Measurements from ENCODE around the gene MIA3. TPM values are rescaled to one million over a fixed set of nuclear protein-coding genes. Genes with fewer than 3 reads are reported as not detected.

The MIA3 gene
- total and polyA plus RNA-seq, 2 donors from 2014 or later = 19.1 to 51.5 TPM

GRCh38 chr1:222653178-222653827, 35.4 kb downstream of the MIA3 start:
- FAIRE-seq (no peak), DNase-seq (no peak)
- H3K9ac ChIP-seq (ENCODE audit: low read length in 3 of 3) = no peak overlapping the region
- H3K27me3 ChIP-seq (ENCODE audit: control insufficient read depth, insufficient read depth, low read length) = no peaks in the 10 kb centered on the region
- TF ChIP-seq, protein P1, sequence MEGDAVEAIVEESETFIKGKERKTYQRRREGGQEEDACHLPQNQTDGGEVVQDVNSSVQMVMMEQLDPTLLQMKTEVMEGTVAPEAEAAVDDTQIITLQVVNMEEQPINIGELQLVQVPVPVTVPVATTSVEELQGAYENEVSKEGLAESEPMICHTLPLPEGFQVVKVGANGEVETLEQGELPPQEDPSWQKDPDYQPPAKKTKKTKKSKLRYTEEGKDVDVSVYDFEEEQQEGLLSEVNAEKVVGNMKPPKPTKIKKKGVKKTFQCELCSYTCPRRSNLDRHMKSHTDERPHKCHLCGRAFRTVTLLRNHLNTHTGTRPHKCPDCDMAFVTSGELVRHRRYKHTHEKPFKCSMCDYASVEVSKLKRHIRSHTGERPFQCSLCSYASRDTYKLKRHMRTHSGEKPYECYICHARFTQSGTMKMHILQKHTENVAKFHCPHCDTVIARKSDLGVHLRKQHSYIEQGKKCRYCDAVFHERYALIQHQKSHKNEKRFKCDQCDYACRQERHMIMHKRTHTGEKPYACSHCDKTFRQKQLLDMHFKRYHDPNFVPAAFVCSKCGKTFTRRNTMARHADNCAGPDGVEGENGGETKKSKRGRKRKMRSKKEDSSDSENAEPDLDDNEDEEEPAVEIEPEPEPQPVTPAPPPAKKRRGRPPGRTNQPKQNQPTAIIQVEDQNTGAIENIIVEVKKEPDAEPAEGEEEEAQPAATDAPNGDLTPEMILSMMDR (IDR thresholded peaks at IDR 0.05; ENCODE audit: borderline replicate concordance, extremely low read depth, insufficient read depth) = no peak
- H3K27ac ChIP-seq (ENCODE audit: low read depth in 2 of 2, low read length in 2 of 2) = no peak overlapping the region
- peaks cover 22 to 65% (median 39%) of the 10 kb centered on the region in 3 donors for H3K36me3 ChIP-seq (ENCODE audit: control insufficient read depth in 2 of 3, insufficient read depth in 3 of 3, low read length in 3 of 3)
- no peaks in the 10 kb centered on the region for H3K9me3 ChIP-seq (ENCODE audit: control insufficient read depth in 2 of 3, insufficient read depth in 1 of 3, low read length in 3 of 3)
- H3K4me1 ChIP-seq (ENCODE audit: control insufficient read depth in 2 of 3, insufficient read depth in 2 of 3, low read depth in 1 of 3, low read length in 3 of 3) = no peaks in the 10 kb centered on the region
- intact Hi-C loops (cut with DNase I) = no loop called here
- H3K4me3 ChIP-seq (ENCODE audit: low read length in 3 of 3) = no peak overlapping the region

- H3K4me3 ChIP-seq (ENCODE audit: low read length in 3 of 3) = no peak overlapping the region
- FAIRE-seq (peak; percentile 71), DNase-seq (peak in 1 of 5 donors; percentile 75)
- TF ChIP-seq, protein P1 (IDR thresholded peaks at IDR 0.05; ENCODE audit: borderline replicate concordance, extremely low read depth, insufficient read depth) = no peak
- H3K27ac ChIP-seq (ENCODE audit: low read depth in 2 of 2, low read length in 2 of 2) = no peak overlapping the region
- intact Hi-C loops (cut with DNase I) = no loop called here
- no peaks in the 10 kb centered on the region for H3K4me1 ChIP-seq (ENCODE audit: control insufficient read depth in 2 of 3, insufficient read depth in 2 of 3, low read depth in 1 of 3, low read length in 3 of 3)
- no peak overlapping the region for H3K9ac ChIP-seq (ENCODE audit: low read length in 3 of 3)
- peaks cover 25 to 75% (median 42%) of the 10 kb centered on the region in 3 donors for H3K36me3 ChIP-seq (ENCODE audit: control insufficient read depth in 2 of 3, insufficient read depth in 3 of 3, low read length in 3 of 3)
- H3K9me3 ChIP-seq (ENCODE audit: control insufficient read depth in 2 of 3, insufficient read depth in 1 of 3, low read length in 3 of 3) = no peaks in the 10 kb centered on the region
- no peaks in the 10 kb centered on the region for H3K27me3 ChIP-seq (ENCODE audit: control insufficient read depth, insufficient read depth, low read length)
Measured at GRCh38 chr1:222654849-222655248, 37.0 kb downstream of the MIA3 start.

- Histone ChIP-seq H3K4me1 (ENCODE audit: control insufficient read depth in 2 of 3, insufficient read depth in 2 of 3, low read depth in 1 of 3, low read length in 3 of 3) (no peaks in the 10 kb centered on the region), H3K36me3 (ENCODE audit: control insufficient read depth in 2 of 3, insufficient read depth in 3 of 3, low read length in 3 of 3) (peaks cover 25 to 81% (median 53%) of the 10 kb centered on the region in 3 donors), H3K27me3 (ENCODE audit: control insufficient read depth, insufficient read depth, low read length) (no peaks in the 10 kb centered on the region), H3K4me3 (ENCODE audit: low read length in 3 of 3) (no peak overlapping the region), H3K27ac (ENCODE audit: low read depth in 2 of 2, low read length in 2 of 2) (no peak overlapping the region), H3K9me3 (ENCODE audit: control insufficient read depth in 2 of 3, insufficient read depth in 1 of 3, low read length in 3 of 3) (no peaks in the 10 kb centered on the region), H3K9ac (ENCODE audit: low read length in 3 of 3) (no peak overlapping the region)
- DNase-seq (no peak), FAIRE-seq (no peak)
- intact Hi-C loops (cut with DNase I) = no loop called here
- TF ChIP-seq, protein P1 (IDR thresholded peaks at IDR 0.05; ENCODE audit: borderline replicate concordance, extremely low read depth, insufficient read depth) = no peak
Measured at GRCh38 chr1:222656391-222657155, 38.7 kb downstream of the MIA3 start.

All from kidney (tissue), 14 donors.